Measurements from ENCODE around the gene BMX.
A peak's percentile ranks its signal among the peaks of the same experiment; 100 is the strongest.

Gene BMX

DNA sequence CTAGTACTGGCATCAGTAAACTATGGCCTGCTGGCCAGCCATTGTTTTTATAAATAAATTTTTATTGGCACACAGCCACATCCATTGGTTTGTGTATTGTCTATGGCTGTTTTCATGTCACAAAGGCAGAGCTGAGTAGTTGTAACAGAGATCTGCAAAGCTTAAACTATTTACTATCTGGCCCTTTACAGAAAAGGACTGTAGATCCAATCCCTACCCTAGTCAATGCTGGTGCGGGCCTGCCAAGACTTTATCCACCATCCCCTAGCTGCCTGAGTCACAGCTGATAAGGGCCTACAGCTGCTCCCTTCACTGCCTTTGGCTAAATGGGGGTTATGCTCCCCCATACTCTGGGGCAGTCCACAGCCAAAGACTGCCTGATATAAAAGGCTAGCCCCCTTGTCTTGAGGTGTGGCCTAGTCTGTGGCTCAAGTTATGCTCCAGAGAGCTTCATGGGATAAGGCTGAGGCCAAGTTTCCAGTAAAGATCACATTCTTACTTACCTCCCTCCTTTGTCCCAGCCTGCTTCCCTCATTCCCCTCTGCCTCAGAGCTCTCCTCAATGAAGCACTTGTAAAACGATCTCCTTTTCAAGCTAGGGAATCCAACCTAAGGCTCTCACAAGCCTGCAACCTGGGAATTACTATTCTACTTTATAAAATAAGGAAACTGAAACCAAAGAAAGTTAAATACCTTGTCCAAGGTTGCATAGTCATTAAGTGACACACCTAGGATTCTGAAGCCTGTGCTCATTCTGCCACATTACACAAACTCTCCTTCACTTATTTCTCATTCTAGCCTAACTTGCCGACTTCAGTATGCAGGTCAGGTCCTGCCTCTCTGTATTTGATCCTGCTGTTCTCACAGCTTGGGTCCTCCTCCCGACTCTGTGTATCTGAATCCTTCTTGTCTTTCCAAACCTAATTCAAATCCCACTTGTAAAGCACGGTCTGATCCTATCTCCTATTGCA, 79.5 kb downstream of the BMX start:
- no peak for TF ChIP-seq CTCF (conservative IDR thresholded peaks at IDR 0.05; ENCODE audit: low read depth, low read length)
- H3K4me3 ChIP-seq (ENCODE audit: low read length): no peak overlapping the region
- DNase-seq (ENCODE audit: low read depth): no peak

DNA sequence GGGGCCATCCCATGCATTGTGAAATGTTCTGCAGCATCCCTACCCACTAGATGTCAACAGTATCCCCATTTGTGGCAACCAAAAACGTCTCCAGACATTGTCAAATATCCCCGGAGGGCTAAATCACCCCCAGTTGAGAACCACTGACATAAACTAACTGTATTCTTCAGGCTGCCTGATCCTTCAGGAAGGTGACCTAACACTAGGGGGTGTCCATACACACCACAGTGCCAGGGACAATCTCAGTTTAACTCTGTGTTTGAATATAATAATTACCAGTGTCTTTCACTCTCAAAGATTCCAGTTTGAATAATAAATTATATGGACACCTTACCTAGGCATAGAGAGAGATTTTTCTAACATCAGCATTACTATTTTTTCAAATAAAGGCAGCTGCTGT, 93.8 kb downstream of the BMX start:
- DNase-seq (ENCODE audit: low read depth): no peak
- H3K4me3 ChIP-seq (ENCODE audit: low read length): no peak overlapping the region
- TF ChIP-seq CTCF (conservative IDR thresholded peaks at IDR 0.05; ENCODE audit: low read depth, low read length): peak; percentile 45

- H3K4me3 ChIP-seq (ENCODE audit: low read length): no peak overlapping the region
- TF ChIP-seq CTCF (conservative IDR thresholded peaks at IDR 0.05; ENCODE audit: low read depth, low read length): no peak
- DNase-seq (ENCODE audit: low read depth): no peak
These were observed 97.4 kb downstream of the BMX start for GRCh38 chrX:15598026-15598425.

- no peak for DNase-seq (ENCODE audit: low read depth)
- no peak for TF ChIP-seq CTCF (conservative IDR thresholded peaks at IDR 0.05; ENCODE audit: low read depth, low read length)
- no peak overlapping the region for H3K4me3 ChIP-seq (ENCODE audit: low read length)
These were observed 98.9 kb downstream of the BMX start for GRCh38 chrX:15599461-15599860.

- TF ChIP-seq CTCF (conservative IDR thresholded peaks at IDR 0.05; ENCODE audit: low read depth, low read length): no peak
- DNase-seq (ENCODE audit: low read depth): no peak
- no peak overlapping the region for H3K4me3 ChIP-seq (ENCODE audit: low read length)
These were observed 99.4 kb downstream of the BMX start for GRCh38 chrX:15600049-15600448.

DNA sequence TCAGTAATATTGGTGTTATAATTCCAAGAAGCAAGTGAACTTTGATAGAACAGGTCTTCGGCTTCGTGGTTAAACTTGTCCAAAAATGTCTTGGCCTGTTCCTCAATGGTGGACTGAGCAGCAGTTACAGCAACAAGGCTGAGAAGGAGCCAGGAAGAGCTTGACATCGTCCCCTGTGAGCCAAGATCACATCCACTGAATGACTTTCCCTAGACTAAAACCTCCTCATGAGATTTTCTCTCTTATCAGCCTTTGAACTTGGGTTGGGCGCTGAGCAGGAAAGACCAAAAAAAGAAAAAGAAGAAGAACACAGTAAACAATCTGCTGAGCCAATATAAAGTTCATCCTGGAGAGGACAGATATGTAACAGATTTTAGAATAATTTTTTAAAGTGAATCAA, 100.1 kb downstream of the BMX start, which contains the start of gene ACE2:
ACE2 (minus strand) TSS at position 216 of the 400 bp plus-strand sequence; CDS start at position 167, 49 bp downstream.
- H3K4me3 ChIP-seq (ENCODE audit: low read length): no peak within 1 kb of the TSS
- DNase-seq (ENCODE audit: low read depth): no peak
- no peak for TF ChIP-seq CTCF (conservative IDR thresholded peaks at IDR 0.05; ENCODE audit: low read depth, low read length)

DNA sequence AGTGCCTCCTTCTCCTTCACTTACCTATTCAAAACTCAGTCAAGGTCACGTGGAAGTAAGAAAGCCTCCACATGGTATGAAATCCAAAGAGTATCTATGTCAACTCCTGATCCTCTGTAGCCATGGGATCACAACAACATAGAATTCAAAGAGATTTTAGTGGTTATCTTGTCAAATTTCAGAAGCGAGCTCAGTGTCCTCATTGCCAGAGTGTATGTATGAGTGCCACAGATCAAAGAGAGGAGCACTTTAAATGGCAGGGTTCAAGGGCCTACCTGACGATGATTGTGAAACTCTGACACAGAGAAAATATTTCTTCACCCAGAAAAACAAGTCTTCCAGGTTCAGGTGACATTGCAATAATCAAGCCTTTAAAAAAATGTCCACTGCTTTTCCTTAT, 101.3 kb downstream of the BMX start:
- no peak for DNase-seq (ENCODE audit: low read depth)
- no peak for TF ChIP-seq CTCF (conservative IDR thresholded peaks at IDR 0.05; ENCODE audit: low read depth, low read length)
- H3K4me3 ChIP-seq (ENCODE audit: low read length): no peak overlapping the region

Measured in retinal pigment epithelial cell (primary cell).